NCI-H345 treated with DMSO at 0.1 percent for 48 hours (cell line): ENCODE data around the gene SCAP.

Experiments
- DNase-seq: peaks from one replicate; lab custom pipeline; 2025; ENCODE audit not compliant: unreplicated experiment; lab: John Stamatoyannopoulos, UW

SCAP gene

GRCh38 chr3:47366833-47367232, 108.9 kb downstream of the SCAP start:
- no peak for DNase-seq

- no peak for DNase-seq
These were observed 110.3 kb downstream of the SCAP start for GRCh38 chr3:47365213-47366153.
